H1 (cell line): ENCODE measurements around the gene SFRP5. TPM values are rescaled to one million over a fixed set of nuclear protein-coding genes. Genes with fewer than 3 reads are reported as not detected.

Experiments
- CTCF ChIA-PET: fragments of 300-600 bp; sonication (Branson Sonifier 250); formaldehyde crosslinking; loops from one replicate; lab custom pipeline; 2021; ENCODE audit not compliant: partially characterized antibody; lab: Charles Lee
- POLR2A ChIA-PET: fragments of 300-600 bp; sonication (Branson Sonifier 250); formaldehyde crosslinking; loops from one replicate; lab custom pipeline; 2021; ENCODE audit warnings: inconsistent platforms; ENCODE audit not compliant: partially characterized antibody; lab: Charles Lee
- DNase-seq, 2 experiments: peaks; one replicate each; pipeline versions ENCODE4 v3.0.0 to v3.0.0-alpha.2; 2010 to 2022; ENCODE audit warnings: low spot score in 2 of 2, low read depth in 1 of 2, mixed read lengths in 1 of 2
- FAIRE-seq: peaks from 2 replicates; lab custom pipeline; 2011; peaks lifted over from hg19 to GRCh38; lab: Jason Lieb, UNC
- H2AFZ ChIP-seq: 2 replicates; pipeline ENCODE4 v1.8.1; 2012; ENCODE audit warnings: low read length, inconsistent platforms
- H2AK5ac ChIP-seq: 2 replicates; pipeline ENCODE4 v1.6.1; 2013; ENCODE audit warnings: low read depth, low read length
- H2BK120ac ChIP-seq: replicated peaks from 2 replicates; pipeline ENCODE3; 2013; ENCODE audit warnings: low read depth, low read length, inconsistent platforms
- H2BK12ac ChIP-seq: 2 replicates; pipeline ENCODE4 v1.6.1; 2013; ENCODE audit warnings: low read depth, low read length
- H2BK15ac ChIP-seq: 2 replicates; pipeline ENCODE4 v1.6.1; 2013; ENCODE audit warnings: low read length
- H2BK20ac ChIP-seq: 2 replicates; pipeline ENCODE4 v1.6.1; 2013; ENCODE audit warnings: low read length
- H2BK5ac ChIP-seq: 2 replicates; pipeline ENCODE4 v1.6.1; 2013; ENCODE audit warnings: low read depth, low read length
- H3K14ac ChIP-seq: 2 replicates; pipeline ENCODE4 v1.6.1; 2013; ENCODE audit warnings: inconsistent platforms; ENCODE audit not compliant: insufficient read length
- H3K18ac ChIP-seq: 2 replicates; pipeline ENCODE4 v1.6.1; 2013; ENCODE audit warnings: low read length; ENCODE audit errors: extremely low read depth
- H3K23ac ChIP-seq: 2 replicates; pipeline ENCODE4 v1.6.1; 2013; ENCODE audit warnings: inconsistent platforms; ENCODE audit not compliant: insufficient read length
- H3K23me2 ChIP-seq: 2 replicates; pipeline ENCODE4 v1.6.1; 2013; ENCODE audit warnings: low read depth, low read length
- H3K27ac ChIP-seq: 2 replicates; pipeline ENCODE4 v1.6.1; 2011; ENCODE audit warnings: low read depth, low read length, inconsistent platforms
- H3K27me3 ChIP-seq, 4 experiments: replicated peaks in 1 of 4; 1 replicate in 1 of 4; 2 replicates in 3 of 4; pipeline versions ENCODE4 v1.6.1 to v1.8.1; 2011 to 2013; ENCODE audit warnings: low read length in 3 of 4, mild to moderate bottlenecking in 3 of 4, inconsistent platforms in 2 of 4, mixed read lengths in 2 of 4, moderate library complexity in 1 of 4; ENCODE audit not compliant: control insufficient read depth in 3 of 4, insufficient read depth in 3 of 4; ENCODE audit errors: extremely low read depth in 1 of 4
- H3K36me3 ChIP-seq, 4 experiments: 2 replicates each; pipeline versions ENCODE4 v1.6.1 to v1.8.1; 2011 to 2013; ENCODE audit warnings: mild to moderate bottlenecking in 4 of 4, low read length in 3 of 4, moderate library complexity in 2 of 4, control low read depth in 1 of 4, inconsistent platforms in 1 of 4; ENCODE audit not compliant: insufficient read depth in 4 of 4, control insufficient read depth in 2 of 4
- H3K4ac ChIP-seq: replicated peaks from 2 replicates; pipeline ENCODE3; 2013; ENCODE audit warnings: low read length, low read depth, mixed read lengths, inconsistent platforms; ENCODE audit not compliant: insufficient read length
- H3K4me1 ChIP-seq, 4 experiments: replicated peaks in 1 of 4; 1 replicate in 1 of 4; 2 replicates in 3 of 4; pipeline versions ENCODE4 v1.6.1 to v1.8.1; 2011 to 2013; ENCODE audit warnings: low read length in 3 of 4, inconsistent platforms in 2 of 4, mixed read lengths in 1 of 4; ENCODE audit not compliant: insufficient read depth in 4 of 4, control insufficient read depth in 3 of 4
- H3K4me2 ChIP-seq, 2 experiments: 2 replicates each; pipeline versions ENCODE4 v1.6.1 to v1.8.1; 2011 to 2013; ENCODE audit warnings: low read depth in 2 of 2, low read length in 2 of 2, control low read depth in 1 of 2, inconsistent platforms in 1 of 2, mild to moderate bottlenecking in 1 of 2; ENCODE audit not compliant: insufficient read depth in 1 of 2
- H3K4me3 ChIP-seq, 4 experiments: fragments of 200-600, 300-600 bp in 1 of 4; sonication (generic), shearing (Covaris generic), sonication (Bioruptor Twin) in 1 of 4; 2 replicates each; pipeline versions ENCODE4 v1.5.1 to v1.8.1; 2011 to 2016; ENCODE audit warnings: low read length in 4 of 4, low read depth in 3 of 4, control low read depth in 2 of 4, inconsistent platforms in 2 of 4, mild to moderate bottlenecking in 2 of 4, mixed read lengths in 1 of 4, moderate library complexity in 1 of 4; ENCODE audit not compliant: insufficient read depth in 2 of 4; ENCODE audit errors: extremely low read depth in 1 of 4
- H3K56ac ChIP-seq: replicated peaks from 2 replicates; pipeline ENCODE3; 2013; ENCODE audit warnings: low read depth, mild to moderate bottlenecking, mixed read lengths, low read length, inconsistent platforms; ENCODE audit not compliant: insufficient read length
- H3K79me1 ChIP-seq: 2 replicates; pipeline ENCODE4 v1.6.1; 2013; ENCODE audit warnings: low read depth, low read length, control low read depth
- H3K79me2 ChIP-seq, 2 experiments: 2 replicates each; pipeline versions ENCODE4 v1.6.1 to v1.8.1; 2012 to 2013; ENCODE audit warnings: low read length in 2 of 2, mild to moderate bottlenecking in 2 of 2, inconsistent platforms in 1 of 2; ENCODE audit not compliant: insufficient read depth in 2 of 2, control insufficient read depth in 1 of 2
- H3K9ac ChIP-seq, 4 experiments: replicated peaks in 1 of 4; 1 replicate in 1 of 4; 2 replicates in 3 of 4; pipeline versions ENCODE4 v1.6.1 to v1.8.1; 2011 to 2013; ENCODE audit warnings: low read depth in 3 of 4, low read length in 3 of 4, control low read depth in 2 of 4, mild to moderate bottlenecking in 2 of 4, moderate library complexity in 2 of 4, inconsistent platforms in 1 of 4; ENCODE audit errors: extremely low read depth in 1 of 4
- H3K9me3 ChIP-seq, 2 experiments: 2 replicates each; pipeline versions ENCODE4 v1.6.1 to v1.8.1; 2012 to 2013; ENCODE audit warnings: mild to moderate bottlenecking in 2 of 2, moderate library complexity in 2 of 2, control low read depth in 1 of 2, inconsistent platforms in 1 of 2, low read depth in 1 of 2, low read length in 1 of 2, mixed read lengths in 1 of 2; ENCODE audit not compliant: insufficient read depth in 2 of 2
- H4K20me1 ChIP-seq, 2 experiments: replicated peaks in 1 of 2; 2 replicates each; pipeline versions ENCODE3 to v1.8.1; 2011 to 2013; ENCODE audit warnings: inconsistent platforms in 2 of 2, low read length in 2 of 2, mild to moderate bottlenecking in 1 of 2; ENCODE audit not compliant: insufficient read depth in 2 of 2, control insufficient read depth in 1 of 2
- H4K5ac ChIP-seq: 2 replicates; pipeline ENCODE4 v1.6.1; 2013; ENCODE audit warnings: low read length, low read depth, mixed read lengths, inconsistent platforms; ENCODE audit not compliant: insufficient read length
- H4K8ac ChIP-seq: 2 replicates; pipeline ENCODE4 v1.8.0; 2013; ENCODE audit warnings: mild to moderate bottlenecking, moderate library complexity, low read length, inconsistent platforms; ENCODE audit not compliant: insufficient read depth; ENCODE audit errors: extremely low read depth
- H4K91ac ChIP-seq: replicated peaks from 2 replicates; pipeline ENCODE3; 2013; ENCODE audit warnings: low read length, mixed read lengths, inconsistent platforms; ENCODE audit not compliant: insufficient read length
- BACH1 ChIP-seq: IDR thresholded peaks from 2 replicates; pipeline ENCODE4 v1.6.1; 2012; ENCODE audit warnings: low read length, improper control_type of control experiment
- GTF2F1 ChIP-seq: IDR thresholded peaks from 2 replicates; pipeline ENCODE4 v1.6.1; 2012; ENCODE audit warnings: low read depth, low read length, improper control_type of control experiment, borderline replicate concordance
- RAD21 ChIP-seq, 2 experiments: IDR thresholded peaks in 1 of 2; conservative IDR thresholded peaks in 1 of 2; 2 replicates each; pipeline ENCODE4 v1.6.1; 2011; ENCODE audit warnings: low read depth in 2 of 2, low read length in 2 of 2, improper control_type of control experiment in 1 of 2, inconsistent platforms in 1 of 2, mild to moderate bottlenecking in 1 of 2, moderate library complexity in 1 of 2
- SIN3A ChIP-seq, 2 experiments: IDR thresholded peaks in 1 of 2; conservative IDR thresholded peaks in 1 of 2; 2 replicates each; pipeline ENCODE4 v1.6.1; 2011 to 2012; ENCODE audit warnings: low read length in 2 of 2, improper control_type of control experiment in 1 of 2, low read depth in 1 of 2, mild to moderate bottlenecking in 1 of 2
- TAF7 ChIP-seq: optimal IDR thresholded peaks from 2 replicates; pipeline ENCODE3; 2011; ENCODE audit warnings: low read depth, mild to moderate bottlenecking, inconsistent platforms, low read length, moderate library complexity, borderline replicate concordance
- WGBS, 2 experiments: shearing (Covaris generic) in 1 of 2; methylation state at CpG; one replicate each; pipeline versions ENCODE4 v1.1.6 to v1.1.7; 2013 to 2015; ENCODE audit warnings: low lambda C conversion rate in 2 of 2, mixed read lengths in 2 of 2, inconsistent platforms in 1 of 2, low coverage in 1 of 2, missing lambda C conversion rate in 1 of 2; ENCODE audit not compliant: insufficient replicate concordance in 2 of 2, insufficient coverage in 1 of 2, insufficient read length in 1 of 2; ENCODE audit errors: extremely low coverage in 1 of 2, missing lambda C conversion rate in 1 of 2; 5-methylcytosine and 5-hydroxymethylcytosine counted together
- polyA plus RNA-seq, 7 experiments: library from polyadenylated mRNA; depleted of rRNA in 3 of 7; stranded (reverse) in 5 of 7; unstranded in 2 of 7; fragments of >200 nt in 5 of 7; fragments of 200-250 nt in 2 of 7; gene quantifications; 1 replicate in 5 of 7; 2 replicates in 1 of 7; 4 replicates in 1 of 7; pipeline versions ENCODE4 v1.2.1 to v1.2.3, GENCODE V29; 2011 to 2013; ENCODE audit warnings: missing spikeins in 2 of 7, mixed read lengths in 2 of 7
- total RNA-seq: library from RNA; stranded (reverse); fragmentation: NEBNext Ultra II Directional; extraction: Animal tissue kit (Norgen Biotek cat#: 25700); gene quantifications from 2 replicates; pipeline ENCODE4 v1.2.1, GENCODE V29; 2021

The SFRP5 gene
- total and polyA plus RNA-seq, 2 of the 8 experiments (the other 6 are each of a cell fraction or from before 2014, with no cell fraction given) = 3.9 to 5.9 TPM

DNA sequence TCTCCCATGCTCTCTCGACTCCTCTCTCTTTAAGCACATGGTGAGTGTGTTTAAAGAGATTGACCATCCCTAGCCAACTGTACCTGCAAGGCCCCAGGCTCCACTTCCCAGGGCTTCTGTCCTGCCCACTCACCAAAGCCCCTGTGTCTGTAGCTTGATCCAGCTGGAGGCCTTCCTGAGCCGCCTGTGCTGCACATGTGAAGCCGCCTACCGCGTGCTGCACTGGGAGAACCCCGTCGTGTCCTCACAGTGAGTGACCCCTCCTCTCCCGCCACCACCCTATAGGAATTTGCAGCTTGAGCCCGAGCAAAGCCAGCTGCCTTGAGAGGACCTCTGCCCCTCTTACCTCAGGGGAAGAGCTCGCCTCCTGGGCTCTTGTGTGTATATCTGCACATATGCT, 23.7 kb downstream of the SFRP5 start:
- Histone ChIP-seq H4K8ac (no peak overlapping the region), H4K5ac (no peak overlapping the region), H2BK15ac (no peak overlapping the region), H3K27me3 (no peaks in the 10 kb centered on the region), H2BK120ac (no peak overlapping the region), H3K4me3 (no peak overlapping the region), H3K79me2 (0 out of 4 replicates have a peak, but pooled peaks cover 0 to 4% of the 10 kb centered on the region in 2 experiments), H3K4me2 (no peak overlapping the region), H3K36me3 (peaks cover 15 to 72% (median 52%) of the 10 kb centered on the region in 4 experiments), H4K20me1 (peaks cover 2 to 17% of the 10 kb centered on the region in 2 experiments), H4K91ac (no peak overlapping the region), H2AK5ac (no peak overlapping the region), H2AFZ (no peak overlapping the region), H3K79me1 (0 out of 2 replicates have a peak, but pooled peaks cover under 1% of the 10 kb centered on the region), H2BK5ac (no peak overlapping the region), H3K23ac (no peak overlapping the region), H3K9ac (no peak overlapping the region), H3K14ac (no peak overlapping the region), H3K56ac (no peak overlapping the region), H3K18ac (no peak overlapping the region), H3K4ac (no peak overlapping the region), H3K27ac (no peak overlapping the region), H3K4me1 (no peaks in the 10 kb centered on the region), H3K9me3 (no peaks in the 10 kb centered on the region), H3K23me2 (no peaks in the 10 kb centered on the region), H2BK20ac (no peak overlapping the region), H2BK12ac (no peak overlapping the region)
- POLR2A ChIA-PET = interaction anchor here (0.6 to 1.6 kb wide), 6 partner anchors 9 to 78 kb away, joined by 3 to 6 read pairs (median 3); partner anchors contain the start of gene ZFYVE27
- FAIRE-seq (no peak), DNase-seq (no peak)
- CTCF ChIA-PET = interaction anchor here (1.0 to 8.6 kb wide), 8 partner anchors 11 to 284 kb away, joined by 3 to 44 read pairs (median 5); partner anchors contain the start of gene ZFYVE27
- TF ChIP-seq BACH1 (no peak), GTF2F1 (no peak), TAF7 (no peak), SIN3A (conservative IDR thresholded peaks at IDR 0.05 in 1 of 2, IDR thresholded peaks at IDR 0.05 in 1 of 2; ENCODE audit: low read depth in 1 of 2, low read length in 2 of 2) (no peak), RAD21 (IDR thresholded peaks at IDR 0.05 in 1 of 2, conservative IDR thresholded peaks at IDR 0.05 in 1 of 2; ENCODE audit: low read depth in 2 of 2, low read length in 2 of 2) (no peak)
- 92% methylated on average over 10 of the region's 10 CpGs; no CpG with 5 or more reads in 1 of the 2 experiments for WGBS, 2 experiments
